Pancreas (tissue), 10 donors: ENCODE results near the gene TSPAN4. TPM values are rescaled to one million over a fixed set of nuclear protein-coding genes. Genes with fewer than 3 reads are reported as not detected.

Experiments used
- ATAC-seq, 4 donors: fragments of 200-7000 bp; cut with Tn5 transposase; one replicate each; pipeline versions ENCODE4 v1.8.0 to v1.9.1; 2020; ENCODE audit warnings: mild to moderate bottlenecking in 4 of 4, moderate library complexity in 4 of 4
- DNase-seq, 6 donors: peaks; one replicate each; pipeline ENCODE4 v3.0.0-alpha.2; 2020
- FAIRE-seq: peaks from 2 replicates; lab custom pipeline; 2012; peaks lifted over from hg19 to GRCh38; lab: Jason Lieb, UNC
- H3K27ac ChIP-seq, 4 donors: fragments of 200-600 bp; sonication (generic); 1 replicate in 3 of 4; 2 replicates in 1 of 4; pipeline versions ENCODE4 v1.5.0 to v1.8.0; 2020
- H3K27me3 ChIP-seq, 4 donors: fragments of 200-600 bp; one replicate each; pipeline ENCODE4 v1.8.0; 2021
- H3K36me3 ChIP-seq, 3 donors: fragments of 200-600 bp; sonication (generic) in 1 of 3; one replicate each; pipeline versions ENCODE4 v1.5.0 to v1.8.0; 2020 to 2021
- H3K4me1 ChIP-seq, 3 donors: fragments of 200-600 bp; one replicate each; pipeline ENCODE4 v1.8.0; 2021
- H3K4me3 ChIP-seq, 4 donors: fragments of 200-600 bp; sonication (generic) in 2 of 4; one replicate each; pipeline versions ENCODE4 v1.5.0 to v1.8.0; 2020 to 2021
- H3K9me3 ChIP-seq, 4 donors: fragments of 200-600 bp; one replicate each; pipeline ENCODE4 v1.8.0; 2021
- WGBS, 2 donors: extraction: QIAGEN DNeasy Blood & Tissue Kit; methylation state at CpG; one replicate each; pipeline ENCODE4 v1.1.7; 2013; 5-methylcytosine and 5-hydroxymethylcytosine counted together
- intact Hi-C, 3 donors: fragments of 100-400 bp; cut with DNase I; formaldehyde crosslinking; loops; one replicate each; pipeline versions ENCODE4 v1.11.1 to v1.14.2; 2022
- polyA plus RNA-seq, 2 donors: library from polyadenylated mRNA; stranded (reverse); fragments of 200-250 nt; gene quantifications; one replicate each; pipeline ENCODE4 v1.2.3, GENCODE V29; 2013
- total RNA-seq, 6 donors: library from RNA; stranded (reverse); fragmentation: NEBNext Ultra II Directional in 4 of 6; extraction: Animal tissue kit (Norgen Biotek cat#: 25700) in 4 of 6; gene quantifications; one replicate each; pipeline versions ENCODE4 v1.2.1 to v1.2.4, GENCODE V29; 2021 to 2023
- TF ChIP-seq, protein P1 (sequence below), 4 donors: fragments of 200-600 bp; sonication (generic) in 3 of 4; IDR thresholded peaks; one replicate each; pipeline versions ENCODE4 v1.5.0 to v1.8.0; 2021; ENCODE audit warnings: antibody characterized with exemption in 4 of 4
- donor health status: healthy with polysubstance abuse.
- donor health status: DM: no; HTN: no; CAD: no; lungs with moderate emphysema.
- donor health status: DM: no; HTN: no; CAD: no.
- donor health status: control.
- donor health status: control.
- donor health status: Bipolar disorder and iron deficiency.
- donor health status: DM: yes; HTN: yes; CAD: no.
- donor health status: DM: no; HTN: no; CAD: no.
- donor health status: DM: no; HTN: no; CAD: no.
- donor health status: DM: yes; HTN: yes; CAD: no.

TSPAN4 gene
- total and polyA plus RNA-seq, 8 donors = 15.3 to 67.2 (median 20.3) TPM

DNA sequence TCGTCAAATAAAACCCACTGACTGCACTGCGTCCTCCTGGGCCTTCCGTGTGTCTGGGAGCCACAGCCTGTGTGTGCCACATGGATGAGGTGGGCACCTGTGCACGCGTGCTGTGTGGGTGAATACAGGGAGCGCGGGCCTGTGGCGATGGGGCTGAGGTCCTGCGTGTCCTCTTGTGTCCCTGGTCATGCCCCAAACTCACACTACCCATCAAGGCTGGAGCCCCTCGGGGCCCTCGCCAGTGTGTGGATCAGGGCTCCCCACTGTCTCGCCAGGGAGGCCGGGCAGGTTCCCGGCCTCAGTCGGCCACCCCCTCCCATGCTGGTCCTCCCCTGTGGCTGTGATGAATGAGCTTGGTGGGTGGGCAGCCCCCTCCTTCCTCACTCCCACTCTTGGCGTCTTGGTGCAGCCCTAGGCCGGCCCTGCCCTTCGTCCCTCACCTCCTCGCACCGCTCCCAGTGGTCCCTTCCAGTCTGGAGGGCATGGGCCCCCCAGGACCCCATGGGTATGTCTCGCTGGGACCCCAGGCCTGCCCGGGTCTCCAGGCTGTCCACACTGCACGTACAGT is 10.6 kb upstream of the TSPAN4 start:
- TF ChIP-seq, protein P1, sequence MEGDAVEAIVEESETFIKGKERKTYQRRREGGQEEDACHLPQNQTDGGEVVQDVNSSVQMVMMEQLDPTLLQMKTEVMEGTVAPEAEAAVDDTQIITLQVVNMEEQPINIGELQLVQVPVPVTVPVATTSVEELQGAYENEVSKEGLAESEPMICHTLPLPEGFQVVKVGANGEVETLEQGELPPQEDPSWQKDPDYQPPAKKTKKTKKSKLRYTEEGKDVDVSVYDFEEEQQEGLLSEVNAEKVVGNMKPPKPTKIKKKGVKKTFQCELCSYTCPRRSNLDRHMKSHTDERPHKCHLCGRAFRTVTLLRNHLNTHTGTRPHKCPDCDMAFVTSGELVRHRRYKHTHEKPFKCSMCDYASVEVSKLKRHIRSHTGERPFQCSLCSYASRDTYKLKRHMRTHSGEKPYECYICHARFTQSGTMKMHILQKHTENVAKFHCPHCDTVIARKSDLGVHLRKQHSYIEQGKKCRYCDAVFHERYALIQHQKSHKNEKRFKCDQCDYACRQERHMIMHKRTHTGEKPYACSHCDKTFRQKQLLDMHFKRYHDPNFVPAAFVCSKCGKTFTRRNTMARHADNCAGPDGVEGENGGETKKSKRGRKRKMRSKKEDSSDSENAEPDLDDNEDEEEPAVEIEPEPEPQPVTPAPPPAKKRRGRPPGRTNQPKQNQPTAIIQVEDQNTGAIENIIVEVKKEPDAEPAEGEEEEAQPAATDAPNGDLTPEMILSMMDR (IDR thresholded peaks at IDR 0.05) = no peak
- peak overlapping the region; percentile 71 to 86 (median 82) for H3K4me3 ChIP-seq
- peak overlapping the region; percentile 72 to 95 (median 88) for H3K27ac ChIP-seq
- no peak for ATAC-seq
- intact Hi-C loops = no loop called here
- H3K36me3 ChIP-seq = peaks cover 0 to 9% (median 0%) of the 10 kb centered on the region in 3 donors
- H3K9me3 ChIP-seq = no peaks in the 10 kb centered on the region
- FAIRE-seq = no peak
- peaks cover 9 to 27% (median 24%) of the 10 kb centered on the region in 3 donors for H3K4me1 ChIP-seq
- 56 to 65% methylated on average over 23 of the region's 23 CpGs for WGBS, 2 donors
- H3K27me3 ChIP-seq = no peaks in the 10 kb centered on the region
- peak in 3 of 6 donors; percentile 38 to 86 (median 61) for DNase-seq

- H3K9me3 ChIP-seq = no peaks in the 10 kb centered on the region
- H3K27ac ChIP-seq = peak within 1 kb of the TSS; percentile 85 to 95 (median 88)
- intact Hi-C loops = no loop called here
- H3K4me3 ChIP-seq = peak within 1 kb of the TSS; percentile 71 to 86 (median 82)
- ATAC-seq = peak; percentile 27 to 59 (median 39)
- 1% methylated on average over 33 to 67 of the region's 67 CpGs for WGBS, 2 donors
- no peaks in the 10 kb centered on the region for H3K27me3 ChIP-seq
- FAIRE-seq = no peak
- DNase-seq = peak in 4 of 6 donors; percentile 66 to 85 (median 74)
- H3K4me1 ChIP-seq = peaks cover 9 to 27% (median 24%) of the 10 kb centered on the region in 3 donors
- TF ChIP-seq, protein P1 (IDR thresholded peaks at IDR 0.05) = no peak
- H3K36me3 ChIP-seq = peaks cover 0 to 15% (median 4%) of the 10 kb centered on the region in 3 donors
These were observed 10.0 kb upstream of the TSPAN4 start, which contains the start of gene CD151 for GRCh38 chr11:832529-833113. Gene CD151, plus strand, starts transcription at chr11:832952. Its CDS starts 3,118 bp downstream, at chr11:836070.

GRCh38 chr11:833114-833791 is 9.4 kb upstream of the TSPAN4 start:
- no peaks in the 10 kb centered on the region for H3K27me3 ChIP-seq
- intact Hi-C loops = no loop called here
- TF ChIP-seq, protein P1 (IDR thresholded peaks at IDR 0.05) = no peak
- H3K36me3 ChIP-seq = peaks cover 0 to 20% (median 9%) of the 10 kb centered on the region in 3 donors
- peaks cover 9 to 21% (median 21%) of the 10 kb centered on the region in 3 donors for H3K4me1 ChIP-seq
- WGBS, 2 donors = 1 to 2% methylated on average over 36 to 55 of the region's 55 CpGs
- ATAC-seq (peak; percentile 13 to 45 (median 26)), DNase-seq (peak in 5 of 6 donors; percentile 71 to 90 (median 84)), FAIRE-seq (no peak)
- H3K27ac ChIP-seq = peak overlapping the region; percentile 85 to 95 (median 88)
- peak overlapping the region; percentile 71 to 86 (median 82) for H3K4me3 ChIP-seq
- no peaks in the 10 kb centered on the region for H3K9me3 ChIP-seq

DNA sequence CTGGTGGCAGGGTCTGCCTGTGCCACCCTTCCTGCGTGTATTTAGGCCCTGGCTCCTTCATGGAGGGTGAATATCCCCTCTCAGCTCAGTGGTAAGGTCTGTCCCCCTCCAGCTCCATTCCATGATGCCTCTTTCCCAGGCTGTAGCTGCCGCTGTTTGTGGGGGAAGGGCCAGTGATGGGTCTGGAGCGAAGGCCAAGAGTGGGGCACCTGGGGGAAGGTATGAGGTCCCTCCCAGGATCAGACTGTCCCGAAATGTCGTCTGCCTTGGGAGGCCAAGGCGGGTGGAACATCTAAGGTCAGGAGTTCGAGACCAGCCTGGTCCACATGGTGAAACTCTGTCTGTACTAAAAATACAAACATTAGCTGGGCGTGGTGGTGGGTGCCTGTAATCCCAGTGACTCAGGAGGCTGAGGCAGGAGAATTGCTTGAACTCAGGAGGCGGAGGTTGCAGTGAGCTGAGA is 8.8 kb upstream of the TSPAN4 start:
- FAIRE-seq (no peak), ATAC-seq (peak in 2 of 4 donors; percentile 0 to 2), DNase-seq (peak in 2 of 6 donors; percentile 53 to 59)
- intact Hi-C loops = no loop called here
- 15 to 22% methylated on average over 9 of the region's 9 CpGs for WGBS, 2 donors
- Histone ChIP-seq H3K4me1 (peaks cover 7 to 16% (median 15%) of the 10 kb centered on the region in 3 donors), H3K36me3 (peaks cover 0 to 26% (median 9%) of the 10 kb centered on the region in 3 donors), H3K4me3 (peak overlapping the region; percentile 71 to 86 (median 82)), H3K27me3 (no peaks in the 10 kb centered on the region), H3K9me3 (no peaks in the 10 kb centered on the region), H3K27ac (peak overlapping the region; percentile 85 to 95 (median 88))
- TF ChIP-seq, protein P1 (IDR thresholded peaks at IDR 0.05) = no peak
